Breast epithelium (tissue), 3 donors: Measurements from ENCODE around the gene ZMYND15.

Source experiments
- CTCF ChIP-seq, 3 donors: fragments of 450-650 bp; IDR thresholded peaks; one replicate each; pipeline ENCODE4 v1.5.1; 2016 to 2017; ENCODE audit warnings: antibody characterized with exemption in 3 of 3, mild to moderate bottlenecking in 3 of 3, moderate library complexity in 3 of 3
- POLR2AphosphoS5 ChIP-seq, 3 donors: sonication (generic); formaldehyde crosslinking; IDR thresholded peaks; one replicate each; pipeline ENCODE4 v1.6.1; 2017; ENCODE audit warnings: antibody characterized with exemption in 3 of 3

GRCh38 chr17:4786106-4786511 lies 46.5 kb downstream of the ZMYND15 start, which contains the start of gene VMO1:
- TF ChIP-seq POLR2AphosphoS5 (IDR thresholded peaks at IDR 0.05) (no peak), CTCF (IDR thresholded peaks at IDR 0.05) (no peak)
